ENCODE results near the gene CYTL1. TPM values are rescaled to one million over a fixed set of nuclear protein-coding genes. Genes with fewer than 3 reads are reported as not detected.
"Not testable (repeated sequence)": the region's sequence is repeated elsewhere in the genome, so short reads cannot be mapped to it uniquely, and the experiment has no call there.

CYTL1 gene
- total and polyA plus RNA-seq, 8 donors, result 0.73 to 56.3 (median 26.8) TPM

GRCh38 chr4:5014007-5014682, 5.1 kb downstream of the CYTL1 start:
- no peak for ATAC-seq
- peaks cover 0 to 30% of the 10 kb centered on the region in 2 donors for H3K27me3 ChIP-seq
- no peaks in the 10 kb centered on the region for H3K9me3 ChIP-seq
- no peak for DNase-seq
- H3K4me1 ChIP-seq, result peaks cover under 1 to 1% of the 10 kb centered on the region in 2 donors
- intact Hi-C loops (cut with DNase I), result no loop called here
- no peak for TF ChIP-seq CTCF (IDR thresholded peaks at IDR 0.05)
- no peak overlapping the region for H3K4me3 ChIP-seq
- no peak overlapping the region for H3K27ac ChIP-seq
- H3K36me3 ChIP-seq, result no peaks in the 10 kb centered on the region

- ATAC-seq, result no peak
- no peaks in the 10 kb centered on the region for H3K9me3 ChIP-seq
- no peak overlapping the region for H3K27ac ChIP-seq
- H3K36me3 ChIP-seq, result no peaks in the 10 kb centered on the region
- TF ChIP-seq CTCF (IDR thresholded peaks at IDR 0.05), result no peak
- DNase-seq, result no peak
- intact Hi-C loops (cut with DNase I), result no loop called here
- H3K4me1 ChIP-seq, result no peaks in the 10 kb centered on the region
- H3K4me3 ChIP-seq, result no peak overlapping the region
- peaks cover 0 to 19% of the 10 kb centered on the region in 2 donors for H3K27me3 ChIP-seq
Observed at GRCh38 chr4:5012958-5013357, 6.3 kb downstream of the CYTL1 start.

GRCh38 chr4:5012244-5012898, 6.9 kb downstream of the CYTL1 start:
- Histone ChIP-seq H3K36me3 (no peaks in the 10 kb centered on the region), H3K27ac (no peak overlapping the region), H3K4me1 (no peaks in the 10 kb centered on the region), H3K9me3 (no peaks in the 10 kb centered on the region), H3K27me3 (peaks cover 0 to 13% of the 10 kb centered on the region in 2 donors), H3K4me3 (no peak overlapping the region)
- no peak for DNase-seq
- no peak for TF ChIP-seq CTCF (IDR thresholded peaks at IDR 0.05)
- intact Hi-C loops (cut with DNase I), result no loop called here
- no peak for ATAC-seq

GRCh38 chr4:5010984-5011383, 8.3 kb downstream of the CYTL1 start:
- no peak for TF ChIP-seq CTCF (IDR thresholded peaks at IDR 0.05)
- ATAC-seq (no peak), DNase-seq (no peak)
- no peaks in the 10 kb centered on the region for H3K4me1 ChIP-seq
- no peaks in the 10 kb centered on the region for H3K9me3 ChIP-seq
- H3K27me3 ChIP-seq, result no peaks in the 10 kb centered on the region
- no peaks in the 10 kb centered on the region for H3K36me3 ChIP-seq
- no peak overlapping the region for H3K27ac ChIP-seq
- intact Hi-C loops (cut with DNase I), result no loop called here
- H3K4me3 ChIP-seq, result no peak overlapping the region

- no peak for ATAC-seq
- no peak for TF ChIP-seq CTCF (IDR thresholded peaks at IDR 0.05)
- DNase-seq, result no peak
- Histone ChIP-seq H3K9me3 (no peaks in the 10 kb centered on the region), H3K4me3 (no peak overlapping the region), H3K36me3 (no peaks in the 10 kb centered on the region), H3K4me1 (no peaks in the 10 kb centered on the region), H3K27me3 (peaks cover 0 to 11% of the 10 kb centered on the region in 2 donors), H3K27ac (no peak overlapping the region)
- intact Hi-C loops (cut with DNase I), result no loop called here
Observed at GRCh38 chr4:5009796-5010195, 9.5 kb downstream of the CYTL1 start.

- H3K27ac ChIP-seq; DNase-seq; intact Hi-C loops (cut with DNase I); ATAC-seq; H3K9me3 ChIP-seq; H3K4me3 ChIP-seq; H3K36me3 ChIP-seq; H3K4me1 ChIP-seq: not testable (repeated sequence)
- peaks cover 0 to 33% of the 10 kb centered on the region in 2 donors for H3K27me3 ChIP-seq
Observed at GRCh38 chr4:5006932-5007331, 12.3 kb downstream of the CYTL1 start.
